ENCODE data around the gene DHRSX.
"Not testable (repeated sequence)": the region's sequence is repeated elsewhere in the genome, so short reads cannot be mapped to it uniquely, and the experiment has no call there.

Gene DHRSX

DNA sequence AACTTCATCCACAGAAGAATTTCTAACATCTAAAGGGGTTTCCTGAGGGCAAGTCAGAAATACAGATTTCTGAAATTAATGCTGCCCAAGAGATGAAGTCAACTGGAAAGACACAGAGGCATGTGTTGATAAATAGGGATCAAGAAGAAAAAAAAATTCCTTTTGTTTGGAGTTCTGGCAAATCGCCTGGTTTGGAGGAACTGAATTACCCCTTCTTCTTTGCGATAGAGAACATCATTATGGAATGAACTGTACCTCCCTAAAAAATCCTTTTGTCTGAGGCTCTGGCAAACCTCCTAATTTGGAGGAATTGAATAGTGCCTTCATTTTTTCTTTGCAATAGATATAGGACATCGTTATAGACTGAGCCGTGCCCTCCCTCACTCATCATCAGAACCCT lies 200.9 kb downstream of the DHRSX start:
- DNase-seq, result no peak

DNA sequence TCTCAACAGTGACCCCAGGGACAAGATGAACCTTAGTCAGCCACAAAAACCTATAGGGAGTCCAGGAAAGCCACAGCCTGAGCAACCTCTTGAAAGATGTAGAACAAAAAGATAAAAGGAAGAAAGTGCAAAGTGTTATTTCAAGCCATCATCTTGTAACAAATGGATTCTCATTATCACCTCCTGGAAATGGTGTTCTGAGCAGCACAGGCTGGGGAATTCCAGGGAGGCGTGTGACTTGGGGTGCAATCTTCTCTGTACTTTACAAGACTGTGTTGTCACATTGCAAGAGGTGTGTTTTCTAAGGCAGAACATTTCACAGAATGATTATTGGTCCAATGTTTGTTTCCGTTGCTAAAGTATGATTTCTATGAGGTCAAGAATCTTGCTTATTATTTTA lies 214.0 kb downstream of the DHRSX start:
- DNase-seq, result no peak

DNA sequence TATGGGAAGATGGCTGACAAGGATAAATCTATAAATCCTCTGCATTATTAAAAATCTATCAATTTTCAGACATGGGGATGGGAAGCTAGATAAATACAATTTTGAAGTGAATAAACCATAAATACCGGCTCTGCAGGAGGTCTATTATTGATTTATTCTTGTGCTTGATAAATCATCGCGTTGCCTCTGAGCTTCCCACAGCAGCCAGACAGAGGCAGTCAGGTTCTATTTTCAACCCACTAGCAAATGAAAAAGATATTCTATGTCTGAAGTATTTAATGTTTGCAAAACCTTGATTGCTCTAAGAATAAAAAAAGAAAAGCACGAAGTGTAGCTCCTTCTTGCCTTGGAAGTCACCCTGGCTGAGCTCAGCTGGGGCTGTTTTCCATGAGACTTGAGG lies 216.2 kb downstream of the DHRSX start:
- no peak for DNase-seq

DNA sequence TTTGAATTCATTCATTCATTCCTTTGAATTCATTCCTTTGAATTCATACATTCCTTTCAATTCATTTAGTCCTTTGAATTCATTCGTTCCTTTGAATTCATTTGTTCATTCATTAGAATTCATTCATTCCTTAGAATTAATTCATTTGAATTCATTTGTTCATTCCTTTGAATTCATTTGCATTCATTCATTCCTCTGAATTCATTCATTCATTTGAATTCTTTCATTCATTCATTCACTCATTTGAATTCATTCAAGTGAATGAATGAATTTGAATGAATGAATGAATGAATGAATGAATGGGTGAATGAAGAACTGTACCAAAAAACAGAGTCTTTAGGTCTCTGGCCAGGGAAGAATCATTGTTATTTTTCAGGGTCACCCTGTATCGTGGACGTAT lies 216.6 kb downstream of the DHRSX start:
- no peak for DNase-seq

DNA sequence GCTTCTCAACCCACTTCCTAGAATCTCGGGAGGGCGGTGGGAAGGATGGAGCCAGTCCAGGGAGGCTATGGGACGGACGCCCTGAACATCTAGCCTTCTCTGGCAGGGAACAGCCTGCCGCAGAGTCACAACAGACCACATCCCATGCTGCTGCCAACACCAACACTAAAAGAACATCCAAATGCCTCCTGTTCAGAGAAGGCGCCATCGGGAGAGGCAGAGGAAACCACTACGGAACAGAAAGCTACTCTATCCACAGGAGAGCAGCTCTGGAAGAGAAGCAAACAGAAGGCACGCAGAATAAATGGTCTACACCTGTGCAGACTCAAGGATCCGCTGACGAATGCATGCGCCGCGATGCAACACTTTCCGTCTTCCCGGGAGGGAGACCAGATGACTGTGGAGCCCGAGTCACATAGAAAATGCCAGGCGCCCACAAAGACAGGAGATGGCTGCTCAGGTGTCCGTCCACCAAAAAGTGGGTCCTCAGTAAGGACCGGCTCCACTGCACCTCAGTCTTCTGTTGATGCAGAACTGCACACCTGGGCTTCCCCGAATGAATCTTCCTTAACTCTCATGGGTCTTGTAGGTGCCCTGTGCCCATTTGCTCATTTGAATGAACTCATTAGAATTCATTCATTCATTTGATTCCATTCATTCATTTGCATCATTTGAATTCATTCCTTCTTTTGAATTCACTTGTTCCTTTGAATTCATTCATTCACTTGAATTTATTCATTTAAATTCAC lies 217.5 kb downstream of the DHRSX start:
- DNase-seq, result no peak

DNA sequence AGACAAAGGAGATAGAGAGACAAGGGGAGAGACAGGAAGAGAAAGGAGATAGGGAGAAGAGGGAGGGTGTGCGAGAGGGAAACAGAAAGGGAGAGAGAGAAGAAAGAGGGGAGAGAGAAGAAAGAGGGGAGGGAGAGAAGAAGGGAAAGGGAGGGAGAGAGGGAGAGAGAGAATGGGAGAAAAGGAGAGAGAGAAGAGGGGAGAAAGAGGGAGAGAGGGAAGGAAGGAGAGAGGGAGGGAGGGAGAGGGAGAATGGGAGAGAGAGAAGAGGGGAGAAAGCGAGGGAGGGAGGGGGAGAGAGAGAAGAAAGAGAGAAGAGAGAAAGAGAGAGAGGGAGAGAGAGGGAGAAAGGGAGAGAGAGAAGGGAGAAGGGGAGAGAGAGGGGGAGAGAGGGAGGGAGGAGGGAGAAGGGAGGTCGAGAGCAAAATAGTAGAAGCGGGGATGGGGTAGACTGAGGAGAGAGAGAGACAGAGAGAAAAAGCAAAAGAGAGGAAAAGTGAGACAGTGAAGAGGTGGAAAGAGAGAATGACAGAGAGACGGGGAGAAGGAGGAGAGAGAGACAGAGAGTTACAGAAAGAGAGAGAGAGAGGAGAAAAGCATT lies 218.2 kb downstream of the DHRSX start:
- DNase-seq, result no peak

DNA sequence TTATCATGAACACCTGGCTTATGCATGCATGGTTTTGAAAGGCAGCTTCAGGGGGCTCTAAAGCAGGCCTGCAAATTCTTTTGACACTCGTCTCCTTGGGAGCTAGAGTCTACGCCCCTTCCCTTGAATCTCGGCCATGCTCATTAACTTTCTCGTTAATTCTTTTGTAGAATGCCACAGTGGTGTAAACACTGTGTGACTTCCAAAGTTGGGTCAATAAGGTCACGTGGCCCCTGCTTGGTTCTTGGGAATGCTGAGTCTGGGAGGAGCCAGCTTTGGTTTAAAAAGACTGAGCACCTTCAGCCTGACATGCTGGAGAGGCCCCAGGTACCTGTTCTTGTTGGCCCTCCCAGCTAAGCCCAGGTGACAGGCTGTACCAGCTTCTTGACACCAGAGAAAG lies 228.4 kb downstream of the DHRSX start:
- no peak for DNase-seq

DNA sequence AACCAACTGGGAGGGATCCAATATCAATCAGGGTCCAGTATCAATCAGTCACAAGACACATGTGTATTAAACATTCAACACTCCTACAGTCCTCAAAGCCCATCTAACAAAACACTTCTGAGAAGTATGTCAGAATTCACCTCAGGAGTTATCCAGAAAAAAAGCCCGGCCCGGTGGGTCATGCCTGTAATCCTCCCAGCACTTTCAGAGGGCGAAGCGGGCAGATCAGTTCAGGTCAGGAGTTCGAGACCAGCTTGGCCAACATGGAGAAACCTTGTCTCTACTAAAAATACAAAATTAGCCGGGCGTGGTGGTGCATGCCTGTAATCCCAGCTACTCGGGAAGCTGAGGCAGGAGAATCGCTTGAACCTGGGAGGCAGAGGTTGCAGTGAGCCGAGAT lies 229.2 kb downstream of the DHRSX start:
- DNase-seq, result not testable (repeated sequence)

DNA sequence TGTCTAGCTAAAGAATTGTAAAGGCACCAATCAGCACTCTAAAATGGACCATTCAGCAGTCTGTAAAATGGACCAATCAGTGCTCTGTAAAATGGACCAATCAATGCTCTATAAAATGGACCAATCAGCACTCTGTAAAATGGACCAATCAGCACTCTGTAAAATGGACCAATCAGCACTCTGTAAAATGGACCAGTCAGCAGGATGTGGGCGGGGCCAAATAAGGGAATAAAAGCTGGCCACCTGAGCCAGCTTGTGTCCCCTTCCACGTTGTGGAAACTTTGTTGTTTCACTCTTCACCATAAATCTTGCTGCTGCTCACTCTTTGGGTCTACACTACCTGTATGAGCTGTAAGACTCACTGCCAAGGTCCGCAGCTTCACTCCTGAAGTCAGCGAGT lies 230.0 kb downstream of the DHRSX start:
- not testable (repeated sequence) for DNase-seq

DNA sequence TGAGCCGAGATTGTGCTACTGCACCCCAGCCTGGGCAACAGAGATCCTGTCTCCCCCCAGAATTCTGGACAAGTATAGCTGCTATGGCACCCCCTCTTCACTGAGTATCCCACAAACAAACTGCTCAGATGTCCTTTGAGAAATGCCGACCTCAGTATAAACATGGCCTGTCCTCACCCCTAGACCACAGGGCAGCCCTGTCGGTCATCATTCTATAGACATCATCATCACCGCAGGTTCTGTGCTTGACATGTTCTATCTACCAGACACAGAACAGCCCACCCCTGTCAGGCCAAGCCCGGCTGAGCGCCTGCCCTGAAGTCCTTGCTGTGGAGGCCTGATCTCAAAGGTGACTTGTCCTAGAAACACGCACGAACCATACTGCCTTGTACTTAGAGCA lies 232.9 kb downstream of the DHRSX start:
- no peak for DNase-seq

DNA sequence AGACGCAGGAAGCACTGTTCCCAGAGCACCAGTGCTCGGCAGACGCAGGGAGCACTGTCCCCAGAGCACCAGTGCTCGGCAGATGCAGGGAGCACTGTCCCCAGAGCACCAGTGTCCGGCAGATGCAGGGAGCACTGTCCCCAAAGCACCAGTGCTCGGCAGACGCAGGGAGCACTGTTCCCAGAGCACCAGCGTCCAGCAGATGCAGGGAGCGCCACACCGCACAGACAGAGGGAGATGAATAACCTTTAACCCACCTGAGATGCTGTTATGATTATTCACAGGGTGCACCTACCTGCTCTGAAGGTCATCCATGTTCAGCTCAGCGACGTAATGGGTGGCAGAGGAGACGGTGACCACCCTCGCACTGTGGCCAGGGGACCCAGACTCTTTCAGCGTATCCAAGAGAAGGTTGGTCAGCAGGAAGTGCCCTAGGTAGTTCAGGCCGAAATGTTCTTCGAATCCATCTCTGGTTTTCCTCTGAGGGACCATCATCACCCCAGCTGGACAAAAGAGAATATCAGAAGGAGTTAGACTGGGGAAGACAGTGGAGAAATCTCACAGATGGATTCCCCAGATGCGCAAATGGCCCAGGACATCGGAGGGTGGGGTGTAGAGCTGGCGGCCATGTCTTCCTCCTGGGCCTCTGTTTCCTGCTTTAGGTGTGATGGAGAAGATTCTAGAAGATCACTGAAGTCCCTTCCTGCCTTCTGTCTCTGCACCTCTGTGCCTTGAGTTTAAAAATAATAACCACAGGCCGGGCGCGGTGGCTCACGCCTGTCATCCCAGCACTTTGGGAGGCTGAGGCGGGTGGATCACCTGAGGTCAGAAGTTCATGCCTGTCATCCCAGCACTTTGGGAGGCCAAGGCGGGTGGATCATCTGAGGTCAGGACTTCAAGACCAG lies 234.1 kb downstream of the DHRSX start:
- no peak for DNase-seq

DNA sequence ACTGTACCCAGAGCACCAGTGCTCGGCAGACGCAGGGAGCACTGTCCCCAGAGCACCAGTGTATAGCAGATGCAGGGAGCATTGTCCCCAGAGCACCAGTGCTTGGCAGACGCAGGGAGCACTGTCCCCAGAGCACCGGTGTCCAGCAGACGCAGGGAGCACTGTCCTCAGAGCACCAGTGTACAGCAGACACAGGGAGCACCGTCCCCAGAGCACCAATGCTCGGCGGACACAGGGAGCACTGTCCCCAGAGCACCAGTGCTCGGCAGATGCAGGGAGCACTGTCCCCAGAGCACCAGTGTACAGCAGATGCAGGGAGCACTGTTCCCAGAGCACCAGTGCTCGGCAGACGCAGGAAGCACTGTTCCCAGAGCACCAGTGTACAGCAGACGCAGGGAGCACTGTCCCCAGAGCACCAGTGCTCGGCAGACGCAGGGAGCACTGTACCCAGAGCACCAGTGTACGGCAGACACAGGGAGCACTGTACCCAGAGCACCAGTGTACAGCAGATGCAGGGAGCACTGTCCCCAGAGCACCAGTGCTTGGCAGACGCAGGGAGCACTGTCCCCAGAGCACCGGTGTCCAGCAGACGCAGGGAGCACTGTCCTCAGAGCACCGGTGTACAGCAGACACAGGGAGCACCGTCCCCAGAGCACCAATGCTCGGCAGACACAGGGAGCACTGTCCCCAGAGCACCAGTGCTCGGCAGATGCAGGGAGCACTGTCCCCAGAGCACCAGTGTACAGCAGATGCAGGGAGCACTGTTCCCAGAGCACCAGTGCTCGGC lies 234.9 kb downstream of the DHRSX start:
- DNase-seq, result not testable (repeated sequence)

DNA sequence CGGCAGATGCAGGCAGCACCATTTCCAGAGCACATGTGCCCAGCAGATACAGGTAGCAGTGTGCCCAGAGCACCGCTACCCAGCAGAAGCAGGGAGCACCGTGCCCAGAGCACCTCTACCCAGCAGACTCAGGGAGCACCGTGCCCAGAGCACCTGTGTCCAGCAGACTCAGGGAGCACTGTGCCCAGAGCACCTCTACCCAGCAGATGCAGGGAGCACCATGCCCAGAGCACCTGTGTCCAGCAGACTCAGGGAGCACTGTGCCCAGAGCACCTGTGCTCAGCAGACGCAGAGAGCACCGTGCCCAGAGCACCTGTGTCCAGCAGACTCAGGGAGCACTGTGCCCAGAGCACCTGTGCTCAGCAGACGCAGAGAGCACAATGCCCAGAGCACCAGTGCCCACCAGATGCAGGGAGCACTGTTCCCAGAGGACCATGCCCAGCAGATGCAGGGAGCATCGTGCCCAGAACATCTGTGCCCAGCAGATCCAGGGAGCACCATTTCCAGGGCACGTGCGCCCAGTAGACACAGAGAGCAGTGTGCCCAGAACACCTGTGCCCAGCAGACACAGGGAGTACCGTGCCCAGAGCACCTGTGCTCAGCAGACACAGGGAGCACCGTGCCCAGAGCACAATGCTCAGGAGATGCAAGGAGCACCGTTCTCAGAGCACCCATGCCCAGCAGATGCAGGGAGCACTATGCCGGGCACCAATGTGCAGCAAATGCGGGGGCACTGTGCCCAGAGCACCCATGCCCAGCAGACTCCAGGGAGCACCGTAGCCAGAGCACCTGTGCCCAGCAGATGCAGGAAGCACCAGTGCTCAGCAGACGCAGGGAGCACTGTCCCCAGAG lies 236.4 kb downstream of the DHRSX start:
- DNase-seq, result no peak

DNA sequence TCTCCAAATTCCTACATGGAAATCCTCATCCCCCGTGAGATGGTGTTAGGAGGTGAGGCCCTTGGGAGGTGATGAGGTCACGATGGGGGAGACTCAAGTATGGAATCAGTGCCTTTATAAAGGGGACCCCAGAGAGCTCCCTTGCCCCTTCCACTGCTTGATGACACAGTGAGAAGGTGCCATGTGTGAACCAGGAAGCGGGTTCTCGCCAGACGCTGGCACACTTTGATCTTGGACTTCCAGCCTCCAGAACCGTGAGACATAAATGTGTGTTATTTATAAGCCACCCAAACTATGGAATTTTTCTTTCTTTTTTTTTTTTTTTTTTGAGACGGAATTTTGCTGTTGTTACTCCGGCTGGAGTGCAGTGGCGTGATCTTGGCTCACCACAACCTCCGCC lies 237.6 kb downstream of the DHRSX start:
- DNase-seq, result no peak

DNA sequence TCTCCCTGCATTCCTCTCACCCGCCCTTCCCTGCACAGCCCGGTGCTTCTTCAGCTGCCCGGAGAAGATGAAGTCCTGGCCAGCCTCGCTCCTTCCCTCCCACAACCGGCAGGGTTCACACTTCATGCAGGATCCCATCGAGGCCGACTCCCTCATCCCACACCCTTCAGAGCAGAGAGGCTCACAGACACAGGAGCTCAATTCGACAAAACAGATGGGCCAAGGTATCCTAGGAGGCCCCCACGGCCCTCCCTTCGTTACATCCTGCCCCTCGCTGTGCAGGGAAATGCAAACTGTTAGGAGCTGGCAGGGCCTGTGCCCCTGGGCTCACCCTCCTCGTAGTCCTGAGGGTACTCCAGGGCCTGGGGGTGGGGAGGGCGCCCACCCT lies 238.1 kb downstream of the DHRSX start:
- DNase-seq, result no peak

DNA sequence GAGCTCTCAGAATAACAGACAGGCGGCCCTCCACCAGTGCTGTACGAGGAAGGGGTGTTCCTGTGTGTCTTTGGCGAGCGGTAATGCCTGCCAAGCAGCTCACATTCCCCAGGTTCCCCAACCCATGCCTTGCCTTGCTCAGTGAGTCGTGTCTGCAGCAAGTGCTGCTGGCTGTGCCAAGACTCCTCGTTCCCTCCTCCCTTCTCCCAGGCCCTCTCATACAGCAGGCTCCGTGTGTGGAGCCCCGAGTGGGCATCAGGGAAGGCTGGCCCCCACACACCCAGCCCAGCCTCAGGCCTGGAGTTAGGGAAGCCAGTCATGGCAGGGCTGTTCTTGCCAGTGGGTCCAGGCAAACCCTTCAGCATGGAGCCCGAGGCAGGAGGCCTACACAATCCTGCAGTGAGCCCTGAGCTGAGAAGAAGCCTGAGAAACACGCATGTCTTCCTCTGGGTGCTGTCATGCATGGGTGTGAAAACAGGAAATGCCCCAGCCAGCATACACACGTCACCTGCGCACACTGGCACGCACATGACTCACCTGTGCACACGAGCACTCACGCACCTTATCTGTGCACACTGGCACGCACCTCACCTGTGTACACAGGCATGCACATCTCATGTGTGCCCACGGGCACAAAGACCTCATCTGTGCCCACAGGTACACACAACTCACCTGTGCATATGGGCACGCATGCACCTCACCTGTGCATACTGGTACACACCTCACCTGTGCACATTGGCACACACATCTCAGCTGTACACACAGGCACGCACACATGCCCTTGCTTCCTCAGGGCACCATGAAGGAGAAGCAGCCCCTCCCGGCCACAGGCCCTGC lies 238.7 kb downstream of the DHRSX start:
- no peak for DNase-seq

DNA sequence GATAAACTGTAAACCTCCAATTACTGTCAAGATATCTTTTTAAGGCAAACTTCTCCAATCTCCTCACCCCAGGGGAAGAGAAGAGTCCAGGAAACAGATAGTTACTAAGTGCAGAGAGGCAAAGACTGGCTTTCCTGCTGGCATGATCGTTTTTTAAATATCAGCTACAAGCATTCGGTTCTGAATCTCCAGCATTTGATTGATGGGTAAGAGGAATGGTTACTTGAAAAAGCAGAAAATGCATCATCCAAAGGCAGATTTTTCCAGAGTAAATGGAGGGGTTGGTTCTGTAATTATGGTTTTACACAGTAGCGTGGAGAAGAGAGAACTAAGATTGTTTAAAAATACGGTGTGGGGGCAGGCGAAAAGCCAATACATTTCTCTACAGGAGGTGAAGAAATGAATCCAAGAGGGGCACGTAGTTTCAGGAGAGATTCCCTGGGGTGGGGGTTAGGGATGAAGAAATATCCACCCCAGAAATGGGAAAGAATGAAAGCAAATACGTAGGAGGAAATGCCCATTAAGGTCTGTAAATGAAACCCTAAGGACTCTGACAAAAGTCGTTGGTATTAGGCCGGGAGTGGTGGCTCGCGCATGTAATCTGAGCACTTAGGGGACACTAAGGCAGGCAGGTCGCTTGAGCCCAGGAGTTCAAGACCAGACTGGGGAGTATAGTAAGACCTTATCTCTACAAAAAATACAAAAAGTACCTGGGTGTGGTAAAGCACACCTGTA lies 248.3 kb downstream of the DHRSX start:
- no peak for DNase-seq

DNA sequence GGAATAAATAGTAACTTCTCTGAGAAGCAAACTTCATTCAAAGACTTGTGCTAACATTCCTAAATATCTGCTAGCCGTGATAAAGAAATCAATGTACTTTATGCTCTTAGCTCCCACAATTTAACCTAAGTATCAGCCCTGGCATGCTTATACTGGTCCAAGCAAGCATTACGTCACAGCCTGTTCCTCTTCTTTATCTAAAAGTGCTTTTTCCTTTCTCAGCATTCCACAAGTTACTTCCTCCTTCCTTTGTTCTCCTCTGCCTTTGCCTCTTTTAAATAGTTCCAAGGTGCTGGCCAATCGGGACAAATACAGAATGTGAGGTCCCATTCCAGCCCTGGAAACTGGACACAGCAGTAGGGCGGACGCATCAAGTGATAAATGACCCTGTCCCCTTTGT lies 249.6 kb downstream of the DHRSX start:
- no peak for DNase-seq

DNA sequence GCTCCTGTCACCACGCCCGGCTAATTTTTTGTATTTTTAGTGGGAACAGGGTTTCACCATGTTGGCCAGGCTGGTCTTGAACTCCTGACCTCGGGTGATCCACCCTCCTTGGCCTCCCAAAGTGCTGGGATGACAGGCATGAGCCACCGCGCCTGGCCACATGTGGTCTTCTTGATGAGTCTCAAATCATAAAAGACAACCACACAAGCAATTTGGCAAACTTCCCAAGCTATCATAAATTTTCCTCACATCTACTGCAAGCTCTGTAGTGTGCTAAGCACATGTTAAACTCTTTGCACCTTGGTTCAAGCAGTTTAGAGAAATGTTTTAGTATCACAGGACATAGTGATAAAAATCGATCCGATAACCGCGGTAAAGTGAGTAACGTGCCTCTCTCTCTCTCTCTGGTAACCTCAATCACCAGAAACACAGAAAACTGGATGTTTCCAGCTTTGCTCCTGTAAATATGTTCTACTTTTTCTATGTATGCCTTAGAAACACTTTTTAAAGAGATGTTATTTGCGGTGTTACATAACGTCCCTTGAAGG lies 256.8 kb downstream of the DHRSX start:
- DNase-seq, result no peak

DNA sequence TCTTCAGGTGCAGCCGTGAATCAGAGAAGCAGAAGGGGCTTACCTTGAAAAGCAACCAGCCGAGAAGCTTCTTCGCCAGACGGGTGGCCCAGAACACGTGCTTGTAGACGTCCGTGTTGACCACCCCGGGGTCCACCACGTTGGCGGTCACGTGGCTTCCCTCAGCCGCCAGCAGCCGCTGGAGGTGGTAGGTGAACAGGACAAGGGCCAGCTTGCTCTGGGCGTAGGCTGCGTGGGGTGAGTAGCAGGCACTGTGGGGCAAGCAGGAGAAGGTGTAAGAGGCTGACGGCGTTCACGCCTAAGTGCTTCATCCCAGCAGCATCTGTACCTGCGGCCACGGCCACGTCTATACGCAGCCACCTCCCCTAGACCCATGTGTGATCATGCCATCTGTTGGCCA lies 257.8 kb downstream of the DHRSX start:
- no peak for DNase-seq

All from activated CD4-positive, alpha-beta T cell treated with anti-CD3 and anti-CD28 coated beads, Interleukin-2, amount 50 U/mL, for 16 hours (primary cell).